ENCODE data around the gene ACKR1.

Gene ACKR1

GRCh38 chr1:159199901-159200300 is 4.8 kb upstream of the ACKR1 start:
- no peak overlapping the region for H3K9ac ChIP-seq (ENCODE audit: low read depth, low read length, poor library complexity, severe bottlenecking)
- TF ChIP-seq CTCF (conservative IDR thresholded peaks at IDR 0.05; ENCODE audit: low read length) = no peak
- no peak for TF ChIP-seq EZH2phosphoT487 (IDR thresholded peaks at IDR 0.05; ENCODE audit: borderline replicate concordance)
- no peaks in the 10 kb centered on the region for H4K20me1 ChIP-seq (ENCODE audit: insufficient read depth, low read length, poor library complexity, severe bottlenecking)
- no peak overlapping the region for H3K4me3 ChIP-seq (ENCODE audit: low read length, poor library complexity, severe bottlenecking)
- peaks cover 33% of the 10 kb centered on the region for H3K4me1 ChIP-seq (ENCODE audit: insufficient read depth, low read length, poor library complexity, severe bottlenecking)
- no peaks in the 10 kb centered on the region for H3F3A ChIP-seq (ENCODE audit: low read depth)
- no peaks in the 10 kb centered on the region for H3K9me3 ChIP-seq (ENCODE audit: insufficient read depth, low read depth, low read length)
- peak overlapping the region; percentile 73 for H3K4me2 ChIP-seq (ENCODE audit: low read depth, low read length, poor library complexity, severe bottlenecking)
- H2AFZ ChIP-seq (ENCODE audit: low read length) = no peak overlapping the region
- H3K79me2 ChIP-seq (ENCODE audit: insufficient read depth, low read length) = no peaks in the 10 kb centered on the region
- no peaks in the 10 kb centered on the region for H3K9me2 ChIP-seq (replicated peaks; ENCODE audit: low read depth, low read length)
- no peaks in the 10 kb centered on the region for H3K36me3 ChIP-seq (ENCODE audit: insufficient read depth, low read length)
- no peaks in the 10 kb centered on the region for H3K27me3 ChIP-seq (ENCODE audit: insufficient read depth, low read length, poor library complexity, severe bottlenecking)

- Histone ChIP-seq H3K4me1 (ENCODE audit: insufficient read depth, low read length, poor library complexity, severe bottlenecking) (peaks cover 33% of the 10 kb centered on the region), H3K4me3 (ENCODE audit: low read length, poor library complexity, severe bottlenecking) (peak overlapping the region; percentile 56), H3K9me2 (replicated peaks; ENCODE audit: low read depth, low read length) (no peaks in the 10 kb centered on the region), H3K79me2 (ENCODE audit: insufficient read depth, low read length) (no peaks in the 10 kb centered on the region), H3K36me3 (ENCODE audit: insufficient read depth, low read length) (no peaks in the 10 kb centered on the region), H2AFZ (ENCODE audit: low read length) (no peak overlapping the region), H4K20me1 (ENCODE audit: insufficient read depth, low read length, poor library complexity, severe bottlenecking) (no peaks in the 10 kb centered on the region), H3K9ac (ENCODE audit: low read depth, low read length, poor library complexity, severe bottlenecking) (no peak overlapping the region), H3F3A (ENCODE audit: low read depth) (no peaks in the 10 kb centered on the region), H3K27me3 (ENCODE audit: insufficient read depth, low read length, poor library complexity, severe bottlenecking) (peaks cover 4% of the 10 kb centered on the region), H3K9me3 (ENCODE audit: insufficient read depth, low read depth, low read length) (no peaks in the 10 kb centered on the region), H3K4me2 (ENCODE audit: low read depth, low read length, poor library complexity, severe bottlenecking) (peak overlapping the region; percentile 73)
- TF ChIP-seq EZH2phosphoT487 (IDR thresholded peaks at IDR 0.05; ENCODE audit: borderline replicate concordance) (no peak), CTCF (conservative IDR thresholded peaks at IDR 0.05; ENCODE audit: low read length) (no peak)
Measured at GRCh38 chr1:159200769-159201168, 3.9 kb upstream of the ACKR1 start.

- no peaks in the 10 kb centered on the region for H3K79me2 ChIP-seq (ENCODE audit: insufficient read depth, low read length)
- H3K4me1 ChIP-seq (ENCODE audit: insufficient read depth, low read length, poor library complexity, severe bottlenecking) = peaks cover 33% of the 10 kb centered on the region
- H4K20me1 ChIP-seq (ENCODE audit: insufficient read depth, low read length, poor library complexity, severe bottlenecking) = no peaks in the 10 kb centered on the region
- H3K9me2 ChIP-seq (replicated peaks; ENCODE audit: low read depth, low read length) = no peaks in the 10 kb centered on the region
- H3K36me3 ChIP-seq (ENCODE audit: insufficient read depth, low read length) = no peaks in the 10 kb centered on the region
- H3F3A ChIP-seq (ENCODE audit: low read depth) = no peaks in the 10 kb centered on the region
- H3K9me3 ChIP-seq (ENCODE audit: insufficient read depth, low read depth, low read length) = no peaks in the 10 kb centered on the region
- no peak overlapping the region for H2AFZ ChIP-seq (ENCODE audit: low read length)
- H3K4me3 ChIP-seq (ENCODE audit: low read length, poor library complexity, severe bottlenecking) = peak overlapping the region; percentile 56
- TF ChIP-seq EZH2phosphoT487 (IDR thresholded peaks at IDR 0.05; ENCODE audit: borderline replicate concordance) (no peak), CTCF (conservative IDR thresholded peaks at IDR 0.05; ENCODE audit: low read length) (no peak)
- H3K27me3 ChIP-seq (ENCODE audit: insufficient read depth, low read length, poor library complexity, severe bottlenecking) = peaks cover 4% of the 10 kb centered on the region
- peak overlapping the region; percentile 73 for H3K4me2 ChIP-seq (ENCODE audit: low read depth, low read length, poor library complexity, severe bottlenecking)
- H3K9ac ChIP-seq (ENCODE audit: low read depth, low read length, poor library complexity, severe bottlenecking) = no peak overlapping the region
Measured at GRCh38 chr1:159201642-159202041, 3.0 kb upstream of the ACKR1 start.

All from Loucy (cell line).